Left renal pelvis (tissue), 4 donors: ENCODE results near the gene COX10. TPM values are rescaled to one million over a fixed set of nuclear protein-coding genes. Genes with fewer than 3 reads are reported as not detected.
"Not testable (repeated sequence)": the region's sequence is repeated elsewhere in the genome, so short reads cannot be mapped to it uniquely, and the experiment has no call there.

Experiments
- DNase-seq, 4 donors: peaks; one replicate each; pipeline ENCODE4 v3.0.0-alpha.2; 2013; ENCODE audit warnings: low read depth in 4 of 4, low spot score in 3 of 4
- polyA plus RNA-seq, 4 donors: library from polyadenylated mRNA; unstranded; fragments of 120-200 nt; gene quantifications; one replicate each; pipeline ENCODE4 v1.2.1, GENCODE V29; 2013; ENCODE audit not compliant: insufficient read length in 4 of 4

The COX10 gene
- polyA plus RNA-seq, 4 donors, result 11.9 to 17.7 (median 16.4) TPM

GRCh38 chr17:14239271-14239670, 170.0 kb downstream of the COX10 start:
- not testable (repeated sequence) for DNase-seq

DNA sequence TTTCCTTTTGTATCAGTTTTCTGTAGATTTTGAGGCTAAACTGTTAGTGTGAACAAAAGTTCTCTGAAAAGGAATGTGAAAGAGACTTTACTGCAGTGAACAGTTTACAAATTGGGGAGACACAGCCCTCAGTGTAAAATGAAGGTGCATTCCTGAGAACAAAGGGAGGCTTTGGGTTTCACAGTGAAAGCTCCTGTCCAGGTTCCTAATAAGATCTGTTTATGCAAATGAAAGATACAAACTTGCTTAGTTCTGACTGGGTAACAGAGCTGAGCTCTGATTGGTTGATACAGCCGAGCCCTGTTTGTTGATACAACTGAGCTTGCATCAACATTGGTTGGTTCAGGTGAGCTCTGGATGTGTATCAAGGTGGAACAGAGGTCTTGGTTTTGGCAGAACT, 175.7 kb downstream of the COX10 start:
- DNase-seq, result no peak

GRCh38 chr17:14245629-14246028, 176.3 kb downstream of the COX10 start:
- DNase-seq, result no peak

Other genes with a start within 250 kb of the COX10 start
- under 1 TPM; 0.40 to 0.76 (median 0.55) TPM for gene CDRT15, start 167.4 kb downstream of the COX10 start, polyA plus RNA-seq
- 10 to 100 TPM in 3 of 4 donors, under 1 TPM in 1; 0.91 to 29.7 (median 28.2) TPM for gene HS3ST3B1, start 231.6 kb downstream of the COX10 start, polyA plus RNA-seq